Spleen (tissue), 11 donors: ENCODE measurements around the gene TRABD. TPM values are rescaled to one million over a fixed set of nuclear protein-coding genes. Genes with fewer than 3 reads are reported as not detected.
A peak's percentile ranks its signal among the peaks of the same experiment; 100 is the strongest.

ENCODE experiments used
- DNase-seq: peaks from one replicate; pipeline ENCODE4 v3.0.0-alpha.2; 2020
- H3K27ac ChIP-seq, 8 donors: fragments of 200-600 bp; sonication (generic) in 7 of 8; 1 replicate in 4 of 8; 2 replicates in 4 of 8; pipeline versions ENCODE4 v1.5.0 to v1.8.0; 2016 to 2021; ENCODE audit warnings: inconsistent platforms in 4 of 8, mild to moderate bottlenecking in 4 of 8, moderate library complexity in 1 of 8
- H3K27me3 ChIP-seq, 7 donors: fragments of 200-600 bp; sonication (generic) in 6 of 7; replicated peaks in 1 of 7; 1 replicate in 4 of 7; 2 replicates in 3 of 7; pipeline versions ENCODE4 v1.5.0 to v1.8.0; 2016 to 2021; ENCODE audit warnings: inconsistent platforms in 3 of 7, mild to moderate bottlenecking in 1 of 7
- H3K36me3 ChIP-seq, 6 donors: fragments of 200-600 bp; sonication (generic) in 5 of 6; 1 replicate in 4 of 6; 2 replicates in 2 of 6; pipeline versions ENCODE4 v1.5.0 to v1.8.0; 2016 to 2021; ENCODE audit warnings: inconsistent platforms in 2 of 6
- H3K4me1 ChIP-seq, 6 donors: fragments of 200-600 bp; sonication (generic) in 5 of 6; 1 replicate in 3 of 6; 2 replicates in 3 of 6; pipeline versions ENCODE4 v1.5.0 to v1.8.0; 2016 to 2021; ENCODE audit warnings: inconsistent platforms in 3 of 6
- H3K4me3 ChIP-seq, 8 donors: fragments of 200-600 bp; sonication (generic) in 7 of 8; 1 replicate in 4 of 8; 2 replicates in 4 of 8; pipeline versions ENCODE4 v1.5.0 to v1.8.0; 2016 to 2021; ENCODE audit warnings: inconsistent platforms in 4 of 8, mild to moderate bottlenecking in 4 of 8, moderate library complexity in 2 of 8
- H3K9me3 ChIP-seq, 8 donors: fragments of 200-600 bp; sonication (generic) in 7 of 8; 1 replicate in 4 of 8; 2 replicates in 4 of 8; pipeline versions ENCODE4 v1.5.0 to v1.8.0; 2016 to 2021; ENCODE audit warnings: inconsistent platforms in 4 of 8
- CTCF ChIP-seq, 11 experiments: fragments of 200-600 bp in 7 of 11; fragments of 450-650 bp in 4 of 11; sonication (generic) in 4 of 11; IDR thresholded peaks in 8 of 11; conservative IDR thresholded peaks in 3 of 11; 1 replicate in 7 of 11; 2 replicates in 4 of 11; pipeline versions ENCODE4 v1.4.0 to v1.8.0; 2016 to 2021; ENCODE audit warnings: antibody characterized with exemption in 11 of 11, inconsistent platforms in 4 of 11, mild to moderate bottlenecking in 1 of 11
- POLR2A ChIP-seq, 3 donors: fragments of 450-650 bp; IDR thresholded peaks; one replicate each; pipeline ENCODE4 v1.5.1; 2017; ENCODE audit warnings: antibody characterized with exemption in 3 of 3, mild to moderate bottlenecking in 1 of 3
- POLR2AphosphoS5 ChIP-seq, 3 donors: sonication (generic); formaldehyde crosslinking; IDR thresholded peaks; one replicate each; pipeline ENCODE4 v1.5.1; 2017; ENCODE audit warnings: antibody characterized with exemption in 3 of 3
- WGBS, 5 donors: extraction: QIAGEN DNeasy Blood & Tissue Kit in 3 of 5; methylation state at CpG; one replicate each; pipeline versions ENCODE4 v1.1.5 to v1.1.7; 2013 to 2018; 5-methylcytosine and 5-hydroxymethylcytosine counted together
- intact Hi-C: fragments of 100-400 bp; cut with DNase I; formaldehyde crosslinking; loops from one replicate; pipeline ENCODE4 v1.15.0; 2023; ENCODE audit warnings: low total_unique reads
- polyA plus RNA-seq, 3 donors: library from polyadenylated mRNA; stranded (reverse); fragments of 200-250 nt; gene quantifications; one replicate each; pipeline ENCODE4 v1.2.1, GENCODE V29; 2013
- total RNA-seq, 7 donors: library from RNA; depleted of rRNA in 3 of 7; stranded (reverse); fragments of >200 nt in 3 of 7; fragmentation: NEBNext Ultra II Directional in 4 of 7; extraction: Animal tissue kit (Norgen Biotek cat#: 25700) in 4 of 7; gene quantifications; one replicate each; pipeline versions ENCODE4 v1.1.0 to v1.2.1, GENCODE V29; 2016 to 2021
- donor health status: healthy with polysubstance abuse.
- donor health status: DM: no; HTN: no; CAD: no; lungs with moderate emphysema.
- donor health status: DM: no; HTN: no; CAD: no.
- donor health status: Bipolar disorder and iron deficiency.
- donor health status: healthy.
- donor health status: DM: no; HTN: no; CAD: no.
- donor health status: DM: yes; HTN: yes; CAD: no.

Gene TRABD
- total and polyA plus RNA-seq, 10 donors: 43.3 to 85.8 (median 60.0) TPM

DNA sequence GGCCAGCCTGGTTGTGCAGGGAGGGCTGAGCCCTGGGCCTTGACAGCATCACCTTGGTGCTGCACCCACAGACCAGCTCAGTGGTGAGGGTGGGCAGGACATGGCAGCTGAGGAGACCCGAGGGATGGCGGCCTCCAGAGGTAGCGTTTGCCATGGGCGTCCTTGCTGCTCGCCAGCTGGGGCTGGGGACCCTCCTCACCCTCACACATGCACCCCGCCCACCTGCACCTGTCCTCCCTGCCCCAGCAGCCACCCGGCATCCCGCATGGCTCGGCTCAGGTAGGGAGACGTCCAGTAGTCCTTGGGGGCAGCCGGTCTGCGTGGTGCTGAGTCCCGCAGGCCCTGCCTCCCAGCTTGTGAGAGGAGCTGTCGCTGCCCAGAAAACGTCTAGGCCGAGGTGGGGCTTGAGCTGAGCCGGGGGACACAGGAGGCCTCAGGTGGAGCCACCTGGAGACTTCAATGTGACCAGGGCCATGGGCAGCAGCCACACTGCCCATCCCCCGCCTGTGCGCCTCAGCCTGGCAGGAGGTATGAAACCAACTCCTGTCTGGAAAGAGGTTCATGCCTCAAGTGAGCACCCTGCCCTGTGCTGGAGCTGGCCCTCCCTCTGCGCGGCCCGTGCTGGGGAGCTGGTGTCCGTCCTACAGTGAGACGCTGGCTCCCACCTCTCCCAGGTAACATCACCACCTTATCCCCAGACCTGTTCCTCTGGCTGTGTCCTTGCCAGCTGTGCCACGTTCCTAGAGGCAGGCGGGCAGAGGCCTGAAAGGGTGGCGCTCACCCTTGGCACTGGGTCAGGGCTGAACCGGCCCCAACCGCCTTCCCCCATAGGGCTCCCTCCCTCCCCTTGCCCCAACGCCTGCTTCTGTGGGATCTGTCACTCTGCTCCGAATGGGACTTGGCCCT lies 3.3 kb upstream of the TRABD start:
- peak; percentile 80 for DNase-seq
- H3K4me3 ChIP-seq: no peak overlapping the region
- H3K27ac ChIP-seq: no peak overlapping the region
- no peaks in the 10 kb centered on the region for H3K9me3 ChIP-seq
- H3K27me3 ChIP-seq: peaks cover 0 to 48% (median 22%) of the 10 kb centered on the region in 7 donors
- H3K36me3 ChIP-seq: no peaks in the 10 kb centered on the region
- H3K4me1 ChIP-seq: peaks cover 21 to 65% (median 40%) of the 10 kb centered on the region in 6 donors
- TF ChIP-seq POLR2A (IDR thresholded peaks at IDR 0.05) (no peak), CTCF (IDR thresholded peaks at IDR 0.05 in 8 of 11, conservative IDR thresholded peaks at IDR 0.05 in 3 of 11) (no peak), POLR2AphosphoS5 (IDR thresholded peaks at IDR 0.05) (no peak)
- intact Hi-C loops: no loop called here
- WGBS, 5 donors: 85 to 92% (median 89%) methylated on average over 25 to 31 of the region's 31 CpGs

- peaks cover 24 to 67% (median 45%) of the 10 kb centered on the region in 6 donors for H3K4me1 ChIP-seq
- H3K27ac ChIP-seq: peak overlapping the region in 6 of 8 donors; percentile 15 to 99 (median 90)
- H3K4me3 ChIP-seq: peak overlapping the region in 1 of 8 donors; percentile 87
- no peaks in the 10 kb centered on the region for H3K9me3 ChIP-seq
- TF ChIP-seq POLR2AphosphoS5 (IDR thresholded peaks at IDR 0.05) (no peak), CTCF (IDR thresholded peaks at IDR 0.05 in 8 of 11, conservative IDR thresholded peaks at IDR 0.05 in 3 of 11) (no peak), POLR2A (IDR thresholded peaks at IDR 0.05) (no peak)
- H3K27me3 ChIP-seq: peaks cover 0 to 38% (median 13%) of the 10 kb centered on the region in 7 donors
- peak; percentile 80 for DNase-seq
- H3K36me3 ChIP-seq: no peaks in the 10 kb centered on the region
- 83 to 93% (median 85%) methylated on average over 18 to 19 of the region's 19 CpGs for WGBS, 5 donors
- intact Hi-C loops: no loop called here
Observed at GRCh38 chr22:50183141-50183971, 2.4 kb upstream of the TRABD start.

DNA sequence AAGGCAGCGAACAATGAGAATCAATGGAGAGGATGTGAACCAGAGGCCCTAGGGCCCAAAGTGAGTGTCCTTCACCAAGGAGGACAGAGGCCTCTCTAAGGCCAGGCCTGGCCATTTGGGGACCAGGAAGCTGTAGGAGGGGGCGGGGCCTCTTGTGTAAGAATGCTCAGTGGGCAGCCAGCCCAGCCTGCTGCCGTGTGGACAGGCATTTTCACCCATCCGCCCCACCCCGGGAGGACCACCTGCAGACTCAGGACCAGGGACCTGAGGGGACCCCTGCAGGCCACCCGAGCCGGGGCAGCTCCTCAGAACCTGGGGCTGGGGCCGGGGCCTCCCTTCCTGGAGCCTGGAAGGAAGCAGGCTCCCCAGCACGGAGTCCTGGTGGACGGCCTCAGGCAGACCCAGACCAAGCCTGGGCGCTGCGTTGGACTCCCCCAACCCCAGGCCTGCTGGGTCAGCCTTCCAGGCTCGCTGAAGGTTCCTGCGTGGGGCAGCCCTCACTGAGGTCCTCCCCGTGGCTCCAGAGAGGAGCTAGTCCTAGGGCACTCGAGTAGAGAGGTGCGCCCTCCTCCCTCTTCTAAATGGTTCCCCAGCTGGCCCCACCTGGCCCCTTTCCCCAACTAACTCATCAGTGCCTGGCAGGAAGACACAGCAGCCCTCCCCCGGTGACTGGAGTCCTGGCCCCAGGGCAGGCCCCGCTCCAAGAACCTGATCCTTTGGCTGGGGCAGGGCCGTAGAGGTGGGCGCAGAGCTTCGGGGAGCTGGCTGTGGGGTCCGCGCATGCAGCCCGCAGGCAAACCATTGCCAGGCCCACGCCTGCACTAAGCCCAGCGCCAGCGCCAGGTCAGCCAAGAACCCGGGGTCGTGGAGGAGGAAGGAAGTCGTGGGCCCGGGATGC lies 1.5 kb upstream of the TRABD start:
- Histone ChIP-seq H3K27me3 (peaks cover 0 to 29% (median 4%) of the 10 kb centered on the region in 7 donors), H3K4me3 (peak overlapping the region in 6 of 8 donors; percentile 43 to 87 (median 58)), H3K27ac (peak overlapping the region in 7 of 8 donors; percentile 30 to 99 (median 81)), H3K36me3 (no peaks in the 10 kb centered on the region), H3K9me3 (no peaks in the 10 kb centered on the region), H3K4me1 (peaks cover 27 to 70% (median 53%) of the 10 kb centered on the region in 6 donors)
- TF ChIP-seq POLR2A (IDR thresholded peaks at IDR 0.05) (no peak), POLR2AphosphoS5 (IDR thresholded peaks at IDR 0.05) (peak in 1 of 3 donors; percentile 33)
- intact Hi-C loops: no loop called here
- peak; percentile 89 for DNase-seq
- WGBS, 5 donors: 48 to 60% (median 52%) methylated on average over 19 to 32 of the region's 32 CpGs
